Limb (tissue), 2 donors: ENCODE results near the gene DOCK1.

ENCODE experiments used
- DNase-seq, 2 donors: peaks; one replicate each; pipeline ENCODE4 v3.0.0-alpha.2; 2016; ENCODE audit errors: extremely low spot score in 2 of 2

Gene DOCK1

GRCh38 chr10:127265288-127265687 lies 360.1 kb downstream of the DOCK1 start:
- no peak for DNase-seq

- DNase-seq = no peak
Measured at GRCh38 chr10:127266431-127266830, 361.2 kb downstream of the DOCK1 start.

GRCh38 chr10:127267442-127267841 lies 362.2 kb downstream of the DOCK1 start:
- DNase-seq = no peak

GRCh38 chr10:127272076-127272475 lies 366.8 kb downstream of the DOCK1 start:
- DNase-seq = no peak

- no peak for DNase-seq
Measured at GRCh38 chr10:127275272-127275671, 370.0 kb downstream of the DOCK1 start.

- DNase-seq = no peak
Measured at GRCh38 chr10:127275793-127276450, 370.7 kb downstream of the DOCK1 start.

GRCh38 chr10:127276794-127277462 lies 371.7 kb downstream of the DOCK1 start:
- no peak for DNase-seq

GRCh38 chr10:127278001-127278400 lies 372.8 kb downstream of the DOCK1 start:
- DNase-seq = no peak

GRCh38 chr10:127279334-127279774 lies 374.1 kb downstream of the DOCK1 start:
- no peak for DNase-seq

GRCh38 chr10:127280446-127280845 lies 375.2 kb downstream of the DOCK1 start:
- no peak for DNase-seq

GRCh38 chr10:127283017-127283416 lies 377.8 kb downstream of the DOCK1 start:
- no peak for DNase-seq

- DNase-seq = peak in 1 of 2 donors; percentile 26
Measured at GRCh38 chr10:127283576-127283975, 378.3 kb downstream of the DOCK1 start.

GRCh38 chr10:127290850-127291249 lies 385.6 kb downstream of the DOCK1 start:
- DNase-seq = peak in 1 of 2 donors; percentile 7

GRCh38 chr10:127291329-127291728 lies 386.1 kb downstream of the DOCK1 start:
- peak in 1 of 2 donors; percentile 14 for DNase-seq

- no peak for DNase-seq
Measured at GRCh38 chr10:127292888-127293287, 387.7 kb downstream of the DOCK1 start.

- DNase-seq = peak in 1 of 2 donors; percentile 12
Measured at GRCh38 chr10:127293640-127294039, 388.4 kb downstream of the DOCK1 start.

- no peak for DNase-seq
Measured at GRCh38 chr10:127296696-127297095, 391.5 kb downstream of the DOCK1 start.

GRCh38 chr10:127298381-127298780 lies 393.2 kb downstream of the DOCK1 start:
- DNase-seq = peak in 1 of 2 donors; percentile 24

- DNase-seq = peak in 1 of 2 donors; percentile 4
Measured at GRCh38 chr10:127299192-127299591, 394.0 kb downstream of the DOCK1 start.

- DNase-seq = peak in 1 of 2 donors; percentile 11
Measured at GRCh38 chr10:127299956-127300689, 394.9 kb downstream of the DOCK1 start.

GRCh38 chr10:127300868-127301321 lies 395.7 kb downstream of the DOCK1 start:
- DNase-seq = peak in 1 of 2 donors; percentile 26

- DNase-seq = no peak
Measured at GRCh38 chr10:127302343-127302742, 397.1 kb downstream of the DOCK1 start.
